ENCODE results near the gene INTS14. TPM values are rescaled to one million over a fixed set of nuclear protein-coding genes. Genes with fewer than 3 reads are reported as not detected.

Gene INTS14
- 36.7 and 43.2 TPM in 2 replicates for total RNA-seq

DNA sequence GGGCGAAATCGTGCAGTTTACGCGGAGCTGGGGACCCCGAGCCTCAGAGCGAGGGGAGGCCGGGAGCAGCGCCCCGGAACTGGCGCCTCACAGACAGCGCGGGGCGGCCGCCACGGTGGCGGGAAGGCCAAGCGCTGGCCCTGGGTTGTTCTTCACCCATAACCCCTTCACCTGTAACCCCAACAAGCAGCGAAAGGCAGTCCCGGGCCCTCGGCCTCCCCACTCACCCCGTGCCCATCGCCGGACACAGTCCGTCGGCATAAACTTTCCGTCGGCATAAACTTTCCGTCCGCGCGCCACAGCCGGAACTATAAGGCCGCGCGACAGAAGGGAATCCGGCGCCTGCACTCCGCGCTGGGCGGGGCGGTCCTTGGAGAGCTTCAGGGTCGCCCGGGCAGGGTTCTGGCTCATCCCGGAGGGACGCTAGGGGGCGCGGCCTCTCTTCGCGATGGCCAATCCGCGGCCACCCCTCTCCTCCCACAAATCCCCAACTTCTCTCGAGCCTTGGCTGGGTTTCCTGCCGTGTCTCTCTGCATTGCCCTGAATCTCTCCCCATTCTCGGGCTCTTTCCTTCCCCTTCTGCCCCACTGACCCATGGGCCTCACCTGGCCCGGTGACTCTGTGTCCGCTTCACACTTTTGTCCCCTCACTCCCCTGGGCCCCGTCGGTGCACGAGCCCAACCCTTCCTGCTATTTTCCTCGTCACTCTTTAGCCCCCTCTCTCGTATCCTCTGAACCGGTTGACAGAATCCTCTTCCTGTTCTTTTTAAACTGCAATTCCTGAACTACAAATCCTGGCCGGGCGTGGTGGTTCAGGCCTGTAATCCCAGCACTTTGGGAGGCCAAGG, at the start of gene INTS14:
Gene INTS14, minus strand, starts transcription at position 261 of the 848 bp plus-strand sequence. CDS start 3,751 bp downstream, outside the sequence.

GRCh38 chr15:65621638-65622037, 10.7 kb upstream of the INTS14 start, which contains the start of gene SLC24A1:
Gene SLC24A1 (plus strand): TSS chr15:65621938. CDS start chr15:65624081, 2,143 bp downstream.

GRCh38 chr15:65530318-65531111, 80.4 kb downstream of the INTS14 start, which contains the start of gene HACD3:
Gene HACD3 (plus strand): TSS chr15:65530463. CDS start chr15:65530632, 169 bp downstream.

Other genes starting within 250 kb of the INTS14 start
- not detected in 2 replicates for gene IGDCC3, start 233.1 kb downstream of the INTS14 start, total RNA-seq
- under 0.01 TPM in 2 replicates for gene IGDCC4, start 188.2 kb downstream of the INTS14 start, total RNA-seq
- 43.5 and 50.0 TPM in 2 replicates for gene DPP8, start 93.4 kb downstream of the INTS14 start, total RNA-seq
- gene HACD3, start 80.7 kb downstream of the INTS14 start, total RNA-seq = 112 and 142 TPM in 2 replicates
- gene SLC24A1, start 10.8 kb upstream of the INTS14 start, total RNA-seq = 1.7 and 3.2 TPM in 2 replicates
- 15.9 and 22.3 TPM in 2 replicates for gene DENND4A, start 181.2 kb upstream of the INTS14 start, total RNA-seq